Stimulated activated CD4-positive, alpha-beta T cell treated with anti-CD3 and anti-CD28 coated beads, Interleukin-4, amount 100 ng/mL, for 48 hours (primary cell): Measurements from ENCODE around the gene TMEM190.

Source experiments
- DNase-seq, 2 donors: peaks; one replicate each; pipeline ENCODE4 v3.0.0-alpha.2; 2020; ENCODE audit warnings: low read depth in 2 of 2

TMEM190 gene

DNA sequence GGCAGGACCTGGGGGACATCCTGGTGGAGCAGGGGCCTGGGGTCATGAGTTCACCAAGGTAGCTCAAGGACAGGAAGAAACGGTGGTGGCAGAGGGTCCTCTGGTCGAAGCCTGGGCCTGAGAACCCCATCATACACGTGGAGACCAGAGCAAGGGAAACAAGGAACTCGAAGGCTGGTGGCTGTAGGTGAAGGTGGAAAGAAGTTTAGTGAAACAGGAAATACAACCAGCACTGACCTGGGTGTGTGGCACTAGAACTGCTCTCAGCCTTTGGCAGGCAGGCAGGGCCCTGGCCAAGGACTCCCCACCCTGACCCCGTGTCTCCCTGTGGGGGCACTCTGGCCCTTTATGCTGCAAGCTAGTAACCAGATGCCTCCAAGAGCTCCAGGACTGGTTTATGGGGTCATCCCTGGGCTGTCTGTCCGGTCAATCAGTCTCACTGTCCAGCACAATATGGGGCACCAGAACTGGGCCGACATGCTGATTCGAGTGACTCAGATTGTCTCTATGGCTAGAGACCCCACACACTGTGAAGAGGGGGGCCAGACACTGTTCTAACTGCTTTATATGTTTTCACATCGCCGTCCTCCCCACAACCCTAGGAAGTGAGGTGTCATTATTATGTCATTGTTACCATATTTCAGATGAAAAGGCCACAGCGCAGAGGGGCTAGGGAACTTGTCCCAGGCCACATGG, 25.9 kb upstream of the TMEM190 start:
- DNase-seq: no peak

GRCh38 chr19:55352040-55352439, 24.6 kb upstream of the TMEM190 start:
- no peak for DNase-seq

DNA sequence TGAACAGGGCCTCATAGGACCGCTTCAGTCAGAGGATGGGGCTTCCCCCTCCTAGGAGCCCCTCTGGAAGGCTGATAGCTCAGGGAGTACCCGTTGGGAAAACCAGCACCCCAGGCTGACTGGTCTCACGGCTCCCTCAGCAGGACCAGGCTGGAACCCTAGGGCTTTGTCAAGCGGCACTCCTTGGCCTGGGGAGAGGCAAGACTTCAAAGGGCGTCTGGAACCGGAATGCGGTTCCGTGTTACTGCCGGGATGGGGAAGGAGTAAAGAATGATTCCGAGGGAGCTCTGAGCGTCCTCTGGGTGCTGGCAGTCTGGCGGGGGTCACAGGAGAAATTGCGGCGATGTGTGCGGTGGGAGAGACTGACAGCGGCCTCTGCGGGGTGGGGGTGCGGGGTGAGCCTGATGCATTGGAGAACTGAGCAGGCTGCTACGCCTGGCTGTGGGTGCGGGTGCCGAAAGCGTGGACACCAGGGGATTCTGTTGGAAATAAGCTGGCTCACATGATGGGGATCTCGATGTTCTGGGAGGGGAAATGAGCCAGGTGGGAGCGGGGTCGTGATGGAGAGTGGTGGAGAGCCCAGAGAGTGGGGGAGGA, 24.0 kb upstream of the TMEM190 start:
- DNase-seq: no peak

DNA sequence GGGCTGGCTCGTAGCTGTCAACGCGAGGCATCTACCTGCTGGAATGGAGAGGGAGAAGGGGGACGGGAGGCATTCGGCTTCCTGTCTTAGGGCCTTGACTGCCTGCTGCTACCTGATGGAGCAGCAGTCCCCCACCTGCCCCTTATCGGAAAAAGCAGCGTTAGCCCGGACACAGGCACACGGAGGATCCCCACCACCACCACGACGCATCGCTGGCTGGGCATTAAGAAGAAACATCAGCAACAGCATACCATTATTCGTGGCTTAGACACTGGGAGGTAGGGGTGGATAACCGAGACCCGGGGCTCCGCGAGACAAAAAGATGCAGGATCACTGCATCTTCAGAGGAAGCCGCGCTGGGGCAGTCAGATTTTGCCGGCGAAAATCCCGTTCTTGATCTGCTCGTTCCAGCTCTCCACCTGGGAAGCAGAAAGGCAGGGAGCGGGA, 23.2 kb upstream of the TMEM190 start:
- DNase-seq: no peak

- DNase-seq: peak; percentile 45 to 54
Observed at GRCh38 chr19:55353803-55354697, 22.6 kb upstream of the TMEM190 start.

GRCh38 chr19:55354698-55355212, 21.9 kb upstream of the TMEM190 start, which contains the start of gene COX6B2:
Gene COX6B2, minus strand, starts transcription at chr19:55354719. Its CDS starts 198 bp downstream, at chr19:55354521.
- DNase-seq: no peak

GRCh38 chr19:55355213-55355821, 21.3 kb upstream of the TMEM190 start:
- DNase-seq: no peak

GRCh38 chr19:55358493-55358892, 18.1 kb upstream of the TMEM190 start:
- DNase-seq: no peak

DNA sequence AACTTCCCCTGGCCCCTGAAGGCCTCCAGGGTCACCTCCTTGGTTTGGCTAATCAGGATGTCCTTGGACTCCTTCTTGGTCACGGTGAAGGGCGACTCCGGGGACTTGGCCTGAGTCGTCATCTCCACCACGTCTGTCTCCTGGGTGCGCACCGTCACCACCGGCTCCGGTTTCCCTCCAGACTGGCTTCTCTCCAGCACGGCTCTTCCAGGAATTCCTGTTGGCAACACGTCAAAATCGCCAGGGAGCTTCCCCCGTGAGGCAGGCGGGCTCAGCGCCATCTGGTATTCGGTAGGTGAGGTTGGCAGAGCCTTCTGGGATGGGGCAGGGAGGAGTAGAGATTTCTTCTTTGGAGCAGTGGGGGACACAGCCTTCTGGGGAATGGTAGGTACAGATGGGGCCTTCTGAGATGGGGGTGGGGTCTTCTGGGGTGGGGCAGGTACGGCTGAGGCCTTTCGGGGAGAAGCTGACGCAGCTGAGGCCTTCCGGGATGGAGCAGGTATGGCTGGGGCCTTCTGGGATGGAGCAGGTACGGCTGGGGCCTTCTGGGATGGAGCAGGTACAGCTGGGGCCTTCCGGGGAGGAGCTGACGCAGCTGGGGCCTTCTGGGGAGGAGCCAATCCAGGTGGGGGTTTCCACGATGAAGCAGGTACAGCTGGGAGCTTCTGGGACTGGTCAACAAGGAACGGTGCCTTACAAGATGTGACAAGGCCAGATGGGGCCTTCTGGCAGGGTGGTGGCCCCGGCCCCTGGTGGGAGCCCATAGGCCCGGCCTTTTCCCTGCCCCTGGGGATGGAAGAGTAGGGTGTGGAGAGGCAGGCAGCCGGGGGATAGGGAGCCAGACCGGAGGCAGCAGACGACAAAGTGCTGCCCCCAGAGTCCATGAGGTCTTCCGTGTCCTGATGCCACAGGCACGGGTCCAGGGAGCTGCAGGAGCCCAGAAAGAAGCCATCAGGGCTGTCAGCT, 17.4 kb upstream of the TMEM190 start:
- DNase-seq: no peak

- DNase-seq: no peak
Observed at GRCh38 chr19:55360902-55361301, 15.7 kb upstream of the TMEM190 start.

DNA sequence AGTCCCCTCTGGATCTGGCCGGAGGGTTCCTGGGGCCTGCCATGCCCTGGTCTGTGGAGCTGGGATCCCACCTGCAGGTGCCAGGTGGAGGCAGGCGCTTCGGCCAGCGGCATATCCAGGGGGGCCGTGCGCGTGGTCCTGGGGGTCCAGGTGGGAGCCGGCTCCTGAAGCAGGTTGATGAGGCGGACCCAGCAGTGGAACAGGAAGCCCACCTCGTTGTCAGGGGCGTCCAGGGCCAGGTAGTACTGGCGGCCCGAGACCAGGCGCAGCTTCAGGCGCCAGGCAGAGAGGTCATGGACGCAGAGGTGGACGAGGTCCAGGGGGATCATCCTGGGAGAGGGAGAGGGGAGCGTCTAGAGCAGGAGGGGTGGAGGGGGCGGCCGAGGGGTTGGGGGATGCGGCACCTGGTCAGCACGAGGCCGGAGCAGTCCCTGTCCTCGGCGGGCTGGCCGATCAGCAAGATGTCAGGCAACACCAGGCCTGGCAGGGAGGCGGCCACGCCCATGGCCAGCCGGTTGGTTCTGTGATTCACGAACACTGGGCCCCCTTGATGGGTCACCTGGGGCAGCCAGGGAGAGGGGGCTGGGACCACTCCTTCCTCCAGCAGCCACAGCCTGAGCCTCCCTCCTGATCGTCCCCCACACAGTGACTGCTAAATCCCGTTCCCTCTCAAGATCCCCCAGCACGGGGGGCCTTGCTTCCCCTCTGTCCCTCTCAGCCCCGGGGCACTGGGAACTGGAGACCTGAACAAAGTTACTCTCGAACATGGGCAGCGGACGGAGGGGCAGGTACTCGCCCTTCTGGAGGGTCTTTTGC, 14.2 kb upstream of the TMEM190 start:
- DNase-seq: no peak

GRCh38 chr19:55362990-55363716, 13.5 kb upstream of the TMEM190 start, which contains the start of gene GARIN5B:
Gene GARIN5B, minus strand, starts transcription at chr19:55363260. Its CDS starts 194 bp downstream, at chr19:55363066.
- no peak for DNase-seq

- no peak for DNase-seq
Observed at GRCh38 chr19:55365245-55365644, 11.4 kb upstream of the TMEM190 start.

GRCh38 chr19:55365964-55366363, 10.7 kb upstream of the TMEM190 start:
- DNase-seq: no peak

DNA sequence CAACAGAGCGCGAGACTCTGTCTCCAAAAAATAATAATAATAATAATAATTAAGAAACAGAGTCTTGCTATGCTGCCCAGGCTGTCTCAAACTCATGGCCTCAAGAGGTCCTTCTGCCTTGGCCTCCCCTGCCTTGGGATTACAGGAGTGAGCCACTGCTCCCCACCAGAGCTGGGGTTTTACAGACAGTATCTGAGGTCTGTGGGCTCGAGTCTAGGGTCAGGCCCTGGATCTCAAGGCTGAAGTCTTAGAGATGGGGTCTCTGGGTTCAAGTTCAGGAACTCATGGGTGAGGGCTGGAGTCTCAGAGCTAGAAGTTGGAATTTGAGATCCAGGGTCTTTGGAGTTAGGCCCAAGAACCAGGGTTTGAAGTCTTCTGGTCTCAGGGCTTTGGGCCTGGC, 9.8 kb upstream of the TMEM190 start:
- DNase-seq: no peak

DNA sequence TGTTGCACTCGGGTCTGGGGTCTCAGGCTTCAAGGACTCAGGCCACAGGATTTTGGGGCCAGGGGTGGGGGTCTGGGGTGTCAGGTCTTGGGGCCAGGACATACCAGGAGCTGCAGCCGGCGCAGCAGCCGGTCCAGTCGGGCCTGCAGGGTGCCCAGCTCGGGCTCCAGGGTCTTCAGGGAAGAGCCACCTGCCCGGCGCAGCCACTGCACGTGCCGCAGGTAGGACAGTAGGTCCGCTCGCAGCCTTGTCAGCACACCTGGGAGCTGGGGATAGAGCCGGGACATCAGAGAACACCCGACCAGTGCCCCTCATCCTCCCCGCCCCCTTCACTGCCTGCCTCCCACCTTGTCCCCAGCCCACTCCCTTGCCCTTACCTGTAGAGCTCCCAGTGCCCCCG, 8.5 kb upstream of the TMEM190 start:
- DNase-seq: no peak

DNA sequence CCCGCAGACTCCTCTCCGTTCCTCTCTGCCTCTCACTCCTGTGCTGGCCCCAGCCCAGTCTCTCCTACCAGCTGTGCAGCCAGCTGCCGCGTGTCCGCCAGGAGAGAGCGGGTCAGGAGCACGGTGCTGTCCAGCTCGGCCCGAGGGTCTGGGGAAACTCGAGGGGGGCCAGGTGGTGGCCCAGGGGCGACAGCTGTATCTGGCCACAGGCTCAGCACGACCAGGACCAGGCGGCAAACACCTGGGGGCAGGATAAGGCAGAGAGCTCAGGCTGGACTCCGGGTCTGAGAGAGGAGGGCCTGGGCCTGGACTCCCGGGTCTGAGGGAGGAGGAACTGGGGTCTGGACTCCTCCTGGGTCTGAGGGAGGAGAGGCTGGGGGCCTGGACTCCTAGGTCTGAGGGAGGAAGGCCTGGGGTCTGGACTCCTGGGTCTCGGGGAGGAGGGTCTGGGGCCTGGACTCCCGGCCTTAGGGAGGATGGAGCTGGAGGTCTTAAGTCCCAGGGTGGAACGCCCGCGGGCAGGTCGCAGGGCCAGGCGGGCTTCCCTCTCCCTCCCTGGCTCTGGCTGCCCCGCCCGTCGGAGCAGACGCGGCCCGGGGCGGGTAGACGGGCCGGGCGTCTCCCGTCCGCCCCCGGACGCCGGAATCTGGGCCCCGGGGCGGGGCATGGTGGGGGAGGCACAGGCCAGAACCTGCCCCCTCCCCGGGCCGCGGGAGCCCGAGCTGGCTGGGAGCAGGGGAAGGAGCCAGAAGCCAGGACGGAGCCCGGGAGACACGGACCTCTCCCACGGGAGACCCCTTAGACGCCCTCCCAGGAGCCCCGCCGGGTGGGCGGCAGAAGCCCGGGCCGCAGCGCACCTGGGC, 7.7 kb upstream of the TMEM190 start:
- no peak for DNase-seq
